Fibroblast of the aortic adventitia (primary cell): ENCODE results near the gene ARL13B. TPM values are rescaled to one million over a fixed set of nuclear protein-coding genes. Genes with fewer than 3 reads are reported as not detected.
A peak's percentile ranks its signal among the peaks of the same experiment; 100 is the strongest.
"Not testable (repeated sequence)": the region's sequence is repeated elsewhere in the genome, so short reads cannot be mapped to it uniquely, and the experiment has no call there.

Experiments used
- DNase-seq: peaks from one replicate; pipeline ENCODE4 v3.0.0-alpha.2; 2010; ENCODE audit warnings: low read depth
- H3K4me3 ChIP-seq: 2 replicates; pipeline ENCODE4 v1.5.1; 2011; ENCODE audit warnings: low read depth, mild to moderate bottlenecking, control low read depth, low read length, moderate library complexity
- CTCF ChIP-seq: IDR thresholded peaks from 2 replicates; pipeline ENCODE4 v1.5.1; 2011; ENCODE audit warnings: mild to moderate bottlenecking, low read length, control low read depth, inconsistent platforms; ENCODE audit not compliant: insufficient read depth
- total RNA-seq: library from RNA; depleted of rRNA; stranded (reverse); fragments of >200 nt; gene quantifications from 2 replicates; pipeline ENCODE4 v1.2.3, GENCODE V29; 2012; ENCODE audit warnings: low replicate concordance

The ARL13B gene
- total RNA-seq, 1 donor, result 16.4 TPM

- no peak for TF ChIP-seq CTCF
- no peak for DNase-seq
- H3K4me3 ChIP-seq, result no peak overlapping the region
Observed at GRCh38 chr3:94066506-94067500, 86.8 kb downstream of the ARL13B start.

- H3K4me3 ChIP-seq, result no peak overlapping the region
- DNase-seq, result peak; percentile 62
Observed at GRCh38 chr3:94069194-94069813, 89.3 kb downstream of the ARL13B start.

GRCh38 chr3:94070341-94070911, 90.5 kb downstream of the ARL13B start:
- DNase-seq, result no peak
- H3K4me3 ChIP-seq, result no peak overlapping the region
- no peak for TF ChIP-seq CTCF

More at GRCh38 chr3:94069194-94069813, 89.3 kb downstream of the ARL13B start:
- peak; percentile 53 for TF ChIP-seq CTCF

GRCh38 chr3:94071713-94072284, 91.8 kb downstream of the ARL13B start:
- H3K4me3 ChIP-seq, result no peak overlapping the region
- no peak for TF ChIP-seq CTCF
- no peak for DNase-seq

- no peak overlapping the region for H3K4me3 ChIP-seq
- no peak for TF ChIP-seq CTCF
- DNase-seq, result peak; percentile 40
Observed at GRCh38 chr3:94076055-94076454, 96.1 kb downstream of the ARL13B start.

GRCh38 chr3:94080552-94080951, 100.6 kb downstream of the ARL13B start:
- DNase-seq, H3K4me3 ChIP-seq: not testable (repeated sequence)

GRCh38 chr3:94081884-94082283, 101.9 kb downstream of the ARL13B start:
- TF ChIP-seq CTCF, result no peak
- H3K4me3 ChIP-seq, result no peak overlapping the region
- no peak for DNase-seq
